Cardiac muscle cell (in vitro differentiated cells and primary cell): Measurements from ENCODE around the gene STK10. TPM values are rescaled to one million over a fixed set of nuclear protein-coding genes. Genes with fewer than 3 reads are reported as not detected.

Experiments
- DNase-seq, 2 donors: peaks; one replicate each; pipeline versions ENCODE4 v3.0.0 to v3.0.0-alpha.2; 2010 to 2017; ENCODE audit warnings: low read depth in 1 of 2, low spot score in 1 of 2
- H3K27ac ChIP-seq: fragments of 200-600 bp; sonication (generic); 2 replicates; pipeline ENCODE4 v1.5.1; 2016
- H3K27me3 ChIP-seq: fragments of 200-600 bp; sonication (generic); 2 replicates; pipeline ENCODE4 v1.6.0; 2016; ENCODE audit warnings: control low read depth
- H3K36me3 ChIP-seq: fragments of 200-600 bp; sonication (generic); 2 replicates; pipeline ENCODE4 v1.5.1; 2016; ENCODE audit warnings: control low read depth
- H3K4me1 ChIP-seq: fragments of 200-600 bp; sonication (generic); 2 replicates; pipeline ENCODE4 v1.8.1; 2017; ENCODE audit warnings: low read depth, mild to moderate bottlenecking, mixed run types
- H3K4me3 ChIP-seq: fragments of 200-600 bp; sonication (generic); 2 replicates; pipeline ENCODE4 v1.5.1; 2016; ENCODE audit warnings: mild to moderate bottlenecking
- H3K9me3 ChIP-seq: fragments of 200-600 bp; sonication (generic); 2 replicates; pipeline ENCODE4 v1.5.1; 2017; ENCODE audit warnings: low read depth, mild to moderate bottlenecking, control low read depth
- CTCF ChIP-seq: IDR thresholded peaks from 2 replicates; pipeline ENCODE4 v1.5.1; 2012; ENCODE audit warnings: low read depth, mild to moderate bottlenecking, low read length
- polyA plus RNA-seq: library from polyadenylated mRNA; unstranded; fragments of >200 nt; fragmentation: Nextera tagmentation; extraction: Ambion mirVana; gene quantifications from 2 replicates; pipeline ENCODE4 v1.2.1, GENCODE V29; 2016
- total RNA-seq: library from RNA; depleted of rRNA; stranded (reverse); fragments of >200 nt; gene quantifications from 2 replicates; pipeline ENCODE4 v1.2.3, GENCODE V29; 2016

The STK10 gene
- total and polyA plus RNA-seq, 2 experiments from 2014 or later, result 10.8 to 16.4 TPM

GRCh38 chr5:172079876-172080275 lies 108.1 kb downstream of the STK10 start:
- no peak for TF ChIP-seq CTCF
- Histone ChIP-seq H3K4me3 (no peak overlapping the region), H3K27me3 (no peaks in the 10 kb centered on the region)

GRCh38 chr5:172078726-172079345 lies 109.2 kb downstream of the STK10 start:
- Histone ChIP-seq H3K27me3 (no peaks in the 10 kb centered on the region), H3K36me3 (no peaks in the 10 kb centered on the region), H3K4me3 (no peak overlapping the region), H3K9me3 (no peaks in the 10 kb centered on the region), H3K4me1 (no peaks in the 10 kb centered on the region), H3K27ac (no peak overlapping the region)
- peak in 1 of 2 donors; percentile 75 for DNase-seq
- no peak for TF ChIP-seq CTCF

More at GRCh38 chr5:172079876-172080275, 108.1 kb downstream of the STK10 start:
- no peak for DNase-seq
- Histone ChIP-seq H3K4me1 (no peaks in the 10 kb centered on the region), H3K36me3 (no peaks in the 10 kb centered on the region), H3K9me3 (no peaks in the 10 kb centered on the region), H3K27ac (no peak overlapping the region)

- no peak overlapping the region for H3K27ac ChIP-seq
- no peak for TF ChIP-seq CTCF
- DNase-seq, result no peak
- H3K4me1 ChIP-seq, result no peaks in the 10 kb centered on the region
- H3K27me3 ChIP-seq, result no peaks in the 10 kb centered on the region
- no peaks in the 10 kb centered on the region for H3K36me3 ChIP-seq
- no peak overlapping the region for H3K4me3 ChIP-seq
- H3K9me3 ChIP-seq, result no peaks in the 10 kb centered on the region
Observed at GRCh38 chr5:172077664-172078425, 110.2 kb downstream of the STK10 start.

- TF ChIP-seq CTCF, result no peak
- H3K4me1 ChIP-seq, result no peaks in the 10 kb centered on the region
- peak in 1 of 2 donors; percentile 47 for DNase-seq
- no peak overlapping the region for H3K27ac ChIP-seq
- no peak overlapping the region for H3K4me3 ChIP-seq
- no peaks in the 10 kb centered on the region for H3K9me3 ChIP-seq
- no peaks in the 10 kb centered on the region for H3K36me3 ChIP-seq
- no peaks in the 10 kb centered on the region for H3K27me3 ChIP-seq
Observed at GRCh38 chr5:172076761-172077244, 111.2 kb downstream of the STK10 start.

GRCh38 chr5:172075656-172076055 lies 112.4 kb downstream of the STK10 start:
- H3K4me3 ChIP-seq, result no peak overlapping the region
- H3K4me1 ChIP-seq, result no peaks in the 10 kb centered on the region
- no peak for DNase-seq
- no peak overlapping the region for H3K27ac ChIP-seq
- no peak for TF ChIP-seq CTCF
- H3K27me3 ChIP-seq, result no peaks in the 10 kb centered on the region
- no peaks in the 10 kb centered on the region for H3K36me3 ChIP-seq
- no peaks in the 10 kb centered on the region for H3K9me3 ChIP-seq
